ENCODE results near the gene BRINP3. TPM values are rescaled to one million over a fixed set of nuclear protein-coding genes. Genes with fewer than 3 reads are reported as not detected.

BRINP3 gene
- total RNA-seq, 1 donor from 2014 or later = 2.1 TPM

- DNase-seq (no peak), ATAC-seq (no peak)
- no peak for TF ChIP-seq CTCF (IDR thresholded peaks at IDR 0.05)
- H3K9me3 ChIP-seq = peaks cover 10% of the 10 kb centered on the region
- no peak overlapping the region for H3K27ac ChIP-seq
- intact Hi-C loops (cut with DNase I) = no loop called here
- no peaks in the 10 kb centered on the region for H3K4me1 ChIP-seq
- no peaks in the 10 kb centered on the region for H3K36me3 ChIP-seq
- no peak overlapping the region for H3K4me3 ChIP-seq
- no peaks in the 10 kb centered on the region for H3K27me3 ChIP-seq (ENCODE audit: low read depth)
Observed at GRCh38 chr1:190365283-190365682, 112.4 kb downstream of the BRINP3 start.

- no peak for TF ChIP-seq CTCF (IDR thresholded peaks at IDR 0.05)
- ATAC-seq = no peak
- Histone ChIP-seq H3K27me3 (ENCODE audit: low read depth) (no peaks in the 10 kb centered on the region), H3K9me3 (no peaks in the 10 kb centered on the region), H3K27ac (no peak overlapping the region), H3K4me3 (no peak overlapping the region), H3K4me1 (no peaks in the 10 kb centered on the region), H3K36me3 (no peaks in the 10 kb centered on the region)
- DNase-seq = no peak
- intact Hi-C loops (cut with DNase I) = no loop called here
Observed at GRCh38 chr1:190353538-190354101, 124.0 kb downstream of the BRINP3 start.

GRCh38 chr1:190344454-190344853 lies 133.2 kb downstream of the BRINP3 start:
- DNase-seq (no peak), ATAC-seq (no peak)
- H3K4me1 ChIP-seq = no peaks in the 10 kb centered on the region
- no peak overlapping the region for H3K27ac ChIP-seq
- no peaks in the 10 kb centered on the region for H3K9me3 ChIP-seq
- H3K36me3 ChIP-seq = no peaks in the 10 kb centered on the region
- no peak overlapping the region for H3K4me3 ChIP-seq
- TF ChIP-seq CTCF (IDR thresholded peaks at IDR 0.05) = no peak
- H3K27me3 ChIP-seq (ENCODE audit: low read depth) = no peaks in the 10 kb centered on the region
- intact Hi-C loops (cut with DNase I) = no loop called here

GRCh38 chr1:190338829-190339228 lies 138.8 kb downstream of the BRINP3 start:
- no peaks in the 10 kb centered on the region for H3K4me1 ChIP-seq
- no peaks in the 10 kb centered on the region for H3K9me3 ChIP-seq
- no peak overlapping the region for H3K4me3 ChIP-seq
- no peak for DNase-seq
- TF ChIP-seq CTCF (IDR thresholded peaks at IDR 0.05) = no peak
- intact Hi-C loops (cut with DNase I) = no loop called here
- no peaks in the 10 kb centered on the region for H3K27me3 ChIP-seq (ENCODE audit: low read depth)
- H3K27ac ChIP-seq = no peak overlapping the region
- H3K36me3 ChIP-seq = no peaks in the 10 kb centered on the region
- ATAC-seq = no peak

- intact Hi-C loops (cut with DNase I) = no loop called here
- Histone ChIP-seq H3K4me1 (no peaks in the 10 kb centered on the region), H3K27me3 (ENCODE audit: low read depth) (no peaks in the 10 kb centered on the region), H3K4me3 (no peak overlapping the region), H3K9me3 (no peaks in the 10 kb centered on the region), H3K36me3 (no peaks in the 10 kb centered on the region), H3K27ac (no peak overlapping the region)
- TF ChIP-seq CTCF (IDR thresholded peaks at IDR 0.05) = no peak
- ATAC-seq (no peak), DNase-seq (no peak)
Observed at GRCh38 chr1:190328871-190329270, 148.8 kb downstream of the BRINP3 start.

GRCh38 chr1:190328361-190328760 lies 149.3 kb downstream of the BRINP3 start:
- no peaks in the 10 kb centered on the region for H3K27me3 ChIP-seq (ENCODE audit: low read depth)
- no peaks in the 10 kb centered on the region for H3K4me1 ChIP-seq
- intact Hi-C loops (cut with DNase I) = no loop called here
- H3K36me3 ChIP-seq = no peaks in the 10 kb centered on the region
- no peak for TF ChIP-seq CTCF (IDR thresholded peaks at IDR 0.05)
- H3K4me3 ChIP-seq = no peak overlapping the region
- no peak for DNase-seq
- H3K9me3 ChIP-seq = no peaks in the 10 kb centered on the region
- no peak overlapping the region for H3K27ac ChIP-seq
- ATAC-seq = no peak
